ENCODE data around the gene CCL13.

Gene CCL13

GRCh38 chr17:34363183-34363661 is 6.9 kb downstream of the CCL13 start, which contains the start of gene CCL1:
CCL1 (minus strand) TSS chr17:34363233; CDS start chr17:34363161, 72 bp downstream.
- DNase-seq (ENCODE audit: low read depth, low spot score): no peak

- no peak for DNase-seq (ENCODE audit: low read depth, low spot score)
These were observed 8.5 kb downstream of the CCL13 start for GRCh38 chr17:34364751-34365150.

- no peak for DNase-seq (ENCODE audit: low read depth, low spot score)
These were observed 9.1 kb downstream of the CCL13 start for GRCh38 chr17:34365340-34365739.

GRCh38 chr17:34366010-34366409 is 9.7 kb downstream of the CCL13 start:
- no peak for DNase-seq (ENCODE audit: low read depth, low spot score)

GRCh38 chr17:34366529-34367107 is 10.3 kb downstream of the CCL13 start:
- DNase-seq (ENCODE audit: low read depth, low spot score): no peak

GRCh38 chr17:34367486-34368195 is 11.4 kb downstream of the CCL13 start:
- no peak for DNase-seq (ENCODE audit: low read depth, low spot score)

GRCh38 chr17:34368196-34368945 is 12.1 kb downstream of the CCL13 start:
- no peak for DNase-seq (ENCODE audit: low read depth, low spot score)

GRCh38 chr17:34368946-34369500 is 12.7 kb downstream of the CCL13 start:
- DNase-seq (ENCODE audit: low read depth, low spot score): no peak

GRCh38 chr17:34369571-34369970 is 13.3 kb downstream of the CCL13 start:
- DNase-seq (ENCODE audit: low read depth, low spot score): no peak

- no peak for DNase-seq (ENCODE audit: low read depth, low spot score)
These were observed 14.2 kb downstream of the CCL13 start for GRCh38 chr17:34370376-34370996.

GRCh38 chr17:34370997-34371395 is 14.7 kb downstream of the CCL13 start:
- DNase-seq (ENCODE audit: low read depth, low spot score): no peak

- no peak for DNase-seq (ENCODE audit: low read depth, low spot score)
These were observed 15.3 kb downstream of the CCL13 start for GRCh38 chr17:34371405-34372100.

- DNase-seq (ENCODE audit: low read depth, low spot score): no peak
These were observed 18.2 kb downstream of the CCL13 start for GRCh38 chr17:34374457-34374856.

- no peak for DNase-seq (ENCODE audit: low read depth, low spot score)
These were observed 19.2 kb downstream of the CCL13 start for GRCh38 chr17:34375426-34375997.

- DNase-seq (ENCODE audit: low read depth, low spot score): no peak
These were observed 21.0 kb downstream of the CCL13 start for GRCh38 chr17:34377078-34377823.

- no peak for DNase-seq (ENCODE audit: low read depth, low spot score)
These were observed 22.4 kb downstream of the CCL13 start for GRCh38 chr17:34378664-34379101.

GRCh38 chr17:34379868-34380267 is 23.6 kb downstream of the CCL13 start:
- DNase-seq (ENCODE audit: low read depth, low spot score): no peak

- no peak for DNase-seq (ENCODE audit: low read depth, low spot score)
These were observed 26.4 kb downstream of the CCL13 start for GRCh38 chr17:34382621-34383124.

GRCh38 chr17:34383216-34383615 is 26.9 kb downstream of the CCL13 start:
- DNase-seq (ENCODE audit: low read depth, low spot score): no peak

- no peak for DNase-seq (ENCODE audit: low read depth, low spot score)
These were observed 28.0 kb downstream of the CCL13 start for GRCh38 chr17:34384271-34384670.

Data from iPS DF 19.7 (cell line).